ENCODE data around the gene ZNRF3.

- no peak for TF ChIP-seq CTCF (IDR thresholded peaks at IDR 0.05)
- TF ChIP-seq POLR2A (IDR thresholded peaks at IDR 0.05) = no peak
Observed at GRCh38 chr22:29014773-29015172, 131.4 kb downstream of the ZNRF3 start.
